RPMI8226 (cell line): Measurements from ENCODE around the gene EIPR1.
A peak's percentile ranks its signal among the peaks of the same experiment; 100 is the strongest.
"Not testable (repeated sequence)": the region's sequence is repeated elsewhere in the genome, so short reads cannot be mapped to it uniquely, and the experiment has no call there.

Experiments used
- DNase-seq: peaks from one replicate; pipeline ENCODE4 v3.0.0-alpha.2; 2015

The EIPR1 gene

GRCh38 chr2:3185256-3185655 is 192.4 kb downstream of the EIPR1 start:
- no peak for DNase-seq

GRCh38 chr2:3184167-3184566 is 193.5 kb downstream of the EIPR1 start:
- no peak for DNase-seq

GRCh38 chr2:3183766-3184165 is 193.9 kb downstream of the EIPR1 start:
- DNase-seq, result no peak

GRCh38 chr2:3182848-3183247 is 194.8 kb downstream of the EIPR1 start:
- no peak for DNase-seq

- DNase-seq, result no peak
Measured at GRCh38 chr2:3181416-3182010, 196.1 kb downstream of the EIPR1 start.

- DNase-seq, result not testable (repeated sequence)
Measured at GRCh38 chr2:3180909-3181221, 196.8 kb downstream of the EIPR1 start.

- DNase-seq, result peak; percentile 6
Measured at GRCh38 chr2:3180082-3180908, 197.3 kb downstream of the EIPR1 start.

- no peak for DNase-seq
Measured at GRCh38 chr2:3179626-3180025, 198.0 kb downstream of the EIPR1 start.

GRCh38 chr2:3179208-3179607 is 198.4 kb downstream of the EIPR1 start:
- DNase-seq, result no peak

GRCh38 chr2:3178578-3179031 is 199.0 kb downstream of the EIPR1 start:
- no peak for DNase-seq

GRCh38 chr2:3177891-3178577 is 199.6 kb downstream of the EIPR1 start:
- DNase-seq, result no peak

- no peak for DNase-seq
Measured at GRCh38 chr2:3176869-3177255, 200.8 kb downstream of the EIPR1 start.

- no peak for DNase-seq
Measured at GRCh38 chr2:3176071-3176868, 201.3 kb downstream of the EIPR1 start.

- DNase-seq, result no peak
Measured at GRCh38 chr2:3175568-3175955, 202.1 kb downstream of the EIPR1 start.

GRCh38 chr2:3174626-3175567 is 202.7 kb downstream of the EIPR1 start:
- DNase-seq, result no peak

GRCh38 chr2:3173031-3173430 is 204.6 kb downstream of the EIPR1 start:
- no peak for DNase-seq

GRCh38 chr2:3172265-3172935 is 205.2 kb downstream of the EIPR1 start:
- DNase-seq, result no peak

GRCh38 chr2:3171564-3172264 is 205.9 kb downstream of the EIPR1 start:
- DNase-seq, result no peak

- no peak for DNase-seq
Measured at GRCh38 chr2:3170792-3171455, 206.7 kb downstream of the EIPR1 start.
